HEK293T (cell line): Measurements from ENCODE around the gene SETSIP.

Experiments
- ELF4 ChIP-seq: fragments of 450-650 bp; IDR thresholded peaks from 2 replicates; pipeline ENCODE4 v1.6.1; 2017; ENCODE audit warnings: antibody characterized with exemption
- FOXA1 ChIP-seq: fragments of 450-650 bp; IDR thresholded peaks from 2 replicates; pipeline ENCODE4 v1.6.1; 2016; ENCODE audit warnings: mild to moderate bottlenecking
- HDGF ChIP-seq: fragments of 450-650 bp; IDR thresholded peaks from 2 replicates; pipeline ENCODE4 v1.6.1; 2017; ENCODE audit warnings: antibody characterized with exemption, borderline replicate concordance
- L3MBTL2 ChIP-seq: fragments of 450-650 bp; conservative IDR thresholded peaks from 2 replicates; pipeline ENCODE4 v1.6.1; 2016; ENCODE audit warnings: mild to moderate bottlenecking
- LEF1 ChIP-seq: fragments of 450-650 bp; IDR thresholded peaks from 2 replicates; pipeline ENCODE4 v1.6.1; 2017; ENCODE audit warnings: mild to moderate bottlenecking, borderline replicate concordance
- NFRKB ChIP-seq: fragments of 450-650 bp; IDR thresholded peaks from 2 replicates; pipeline ENCODE4 v1.6.1; 2016; ENCODE audit warnings: mild to moderate bottlenecking, moderate library complexity
- PKNOX1 ChIP-seq: fragments of 450-650 bp; IDR thresholded peaks from 2 replicates; pipeline ENCODE4 v1.6.1; 2016
- SP1 ChIP-seq: fragments of 450-650 bp; IDR thresholded peaks from 2 replicates; pipeline ENCODE4 v1.6.1; 2017
- SUZ12 ChIP-seq: fragments of 450-650 bp; IDR thresholded peaks from 2 replicates; pipeline ENCODE4 v1.6.1; 2016; ENCODE audit warnings: mild to moderate bottlenecking
- ZNF384 ChIP-seq: fragments of 450-650 bp; IDR thresholded peaks from 2 replicates; pipeline ENCODE4 v1.6.1; 2016

DNA sequence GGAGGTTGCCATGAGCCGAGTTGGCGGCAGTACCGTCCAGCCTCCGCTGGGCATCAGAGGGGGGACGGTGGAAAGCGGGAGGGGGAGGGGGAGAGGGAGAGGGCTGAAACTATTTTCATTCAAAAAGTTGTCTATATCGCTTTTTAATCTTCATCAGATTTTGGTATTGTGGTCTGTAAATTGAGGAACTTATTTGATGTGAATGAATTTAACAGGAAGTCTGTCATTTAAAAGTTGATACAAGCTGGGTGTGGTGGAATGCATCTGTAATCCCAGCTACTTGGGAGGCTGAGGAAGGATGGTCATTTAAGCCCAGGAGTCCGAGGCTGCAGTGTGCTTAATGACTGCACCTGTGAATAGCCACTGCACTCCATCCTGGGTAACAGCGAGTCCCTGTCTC is 48.4 kb downstream of the SETSIP start:
- TF ChIP-seq ELF4 (no peak), FOXA1 (no peak), NFRKB (no peak), ZNF384 (no peak), SUZ12 (no peak), HDGF (no peak), PKNOX1 (no peak), SP1 (no peak), L3MBTL2 (no peak), LEF1 (no peak)
